CD8-positive, alpha-beta memory T cell (primary cell): ENCODE measurements around the gene S100A8. TPM values are rescaled to one million over a fixed set of nuclear protein-coding genes. Genes with fewer than 3 reads are reported as not detected.
"Not testable (repeated sequence)": the region's sequence is repeated elsewhere in the genome, so short reads cannot be mapped to it uniquely, and the experiment has no call there.

Experiments used
- CTCF ChIA-PET: fragments of 350-600 bp; sonication (Branson Sonifier 250); formaldehyde crosslinking; loops from one replicate; lab custom pipeline; 2021; ENCODE audit warnings: antibody characterized with exemption; lab: Charles Lee
- POLR2A ChIA-PET: fragments of 350-600 bp; sonication (Branson Sonifier 250); formaldehyde crosslinking; loops from one replicate; lab custom pipeline; 2021; ENCODE audit warnings: antibody characterized with exemption; lab: Charles Lee
- DNase-seq, 5 donors: peaks; one replicate each; pipeline versions ENCODE4 v3.0.0 to v3.0.0-alpha.2; 2020 to 2022; ENCODE audit warnings: mixed read lengths in 1 of 5
- H3K27ac ChIP-seq: one replicate; pipeline ENCODE4 v1.7.0; 2013; ENCODE audit warnings: low read depth, mild to moderate bottlenecking, low read length, moderate library complexity
- H3K27me3 ChIP-seq: 2 replicates; pipeline ENCODE4 v1.7.0; 2013; ENCODE audit warnings: low read length, mild to moderate bottlenecking; ENCODE audit not compliant: insufficient read depth, poor library complexity, severe bottlenecking
- H3K36me3 ChIP-seq: 2 replicates; pipeline ENCODE4 v1.7.0; 2013; ENCODE audit warnings: mild to moderate bottlenecking, low read length, moderate library complexity; ENCODE audit not compliant: insufficient read depth
- H3K4me1 ChIP-seq: 2 replicates; pipeline ENCODE4 v1.7.0; 2013; ENCODE audit warnings: mild to moderate bottlenecking, low read length, moderate library complexity; ENCODE audit not compliant: insufficient read depth
- H3K4me3 ChIP-seq: 2 replicates; pipeline ENCODE4 v1.7.0; 2013; ENCODE audit warnings: mild to moderate bottlenecking, low read length
- H3K9me3 ChIP-seq: 2 replicates; pipeline ENCODE4 v1.7.0; 2013; ENCODE audit warnings: mild to moderate bottlenecking, low read length
- H3K27ac Mint-ChIP-seq, 8 donors: one replicate each; pipeline ENCODE4 v1.8.0; 2020 to 2021; ENCODE audit warnings: mixed read lengths in 8 of 8, mild to moderate bottlenecking in 6 of 8, inconsistent platforms in 3 of 8, moderate library complexity in 3 of 8
- H3K27me3 Mint-ChIP-seq, 2 donors: one replicate each; pipeline ENCODE4 v1.8.0; 2020 to 2021; ENCODE audit warnings: mixed read lengths in 2 of 2, mild to moderate bottlenecking in 1 of 2, moderate library complexity in 1 of 2
- H3K36me3 Mint-ChIP-seq, 3 donors: one replicate each; pipeline ENCODE4 v1.8.0; 2020 to 2021; ENCODE audit warnings: mixed read lengths in 3 of 3, inconsistent platforms in 1 of 3, mild to moderate bottlenecking in 1 of 3
- H3K4me1 Mint-ChIP-seq, 3 donors: one replicate each; pipeline ENCODE4 v1.8.0; 2020 to 2021; ENCODE audit warnings: mixed read lengths in 3 of 3, inconsistent platforms in 1 of 3, mild to moderate bottlenecking in 1 of 3
- H3K4me3 Mint-ChIP-seq, 7 donors: one replicate each; pipeline ENCODE4 v1.8.0; 2020 to 2021; ENCODE audit warnings: mixed read lengths in 7 of 7, mild to moderate bottlenecking in 6 of 7, moderate library complexity in 4 of 7, inconsistent platforms in 2 of 7
- H3K9me3 Mint-ChIP-seq, 5 donors: one replicate each; pipeline ENCODE4 v1.8.0; 2020 to 2022; ENCODE audit warnings: mixed read lengths in 5 of 5, mild to moderate bottlenecking in 3 of 5, moderate library complexity in 2 of 5, inconsistent platforms in 1 of 5
- polyA plus RNA-seq: library from polyadenylated mRNA; unstranded; fragments of 300-500 nt; fragmentation: Illumina TruSeq; gene quantifications from one replicate; pipeline ENCODE4 v1.2.3, GENCODE V29; 2021
- total RNA-seq, 2 experiments: library from RNA; stranded (reverse); gene quantifications; one replicate each; pipeline ENCODE4 v1.2.3, GENCODE V29; 2021

S100A8 gene
- total and polyA plus RNA-seq, 3 experiments from 2014 or later, result not detected

DNA sequence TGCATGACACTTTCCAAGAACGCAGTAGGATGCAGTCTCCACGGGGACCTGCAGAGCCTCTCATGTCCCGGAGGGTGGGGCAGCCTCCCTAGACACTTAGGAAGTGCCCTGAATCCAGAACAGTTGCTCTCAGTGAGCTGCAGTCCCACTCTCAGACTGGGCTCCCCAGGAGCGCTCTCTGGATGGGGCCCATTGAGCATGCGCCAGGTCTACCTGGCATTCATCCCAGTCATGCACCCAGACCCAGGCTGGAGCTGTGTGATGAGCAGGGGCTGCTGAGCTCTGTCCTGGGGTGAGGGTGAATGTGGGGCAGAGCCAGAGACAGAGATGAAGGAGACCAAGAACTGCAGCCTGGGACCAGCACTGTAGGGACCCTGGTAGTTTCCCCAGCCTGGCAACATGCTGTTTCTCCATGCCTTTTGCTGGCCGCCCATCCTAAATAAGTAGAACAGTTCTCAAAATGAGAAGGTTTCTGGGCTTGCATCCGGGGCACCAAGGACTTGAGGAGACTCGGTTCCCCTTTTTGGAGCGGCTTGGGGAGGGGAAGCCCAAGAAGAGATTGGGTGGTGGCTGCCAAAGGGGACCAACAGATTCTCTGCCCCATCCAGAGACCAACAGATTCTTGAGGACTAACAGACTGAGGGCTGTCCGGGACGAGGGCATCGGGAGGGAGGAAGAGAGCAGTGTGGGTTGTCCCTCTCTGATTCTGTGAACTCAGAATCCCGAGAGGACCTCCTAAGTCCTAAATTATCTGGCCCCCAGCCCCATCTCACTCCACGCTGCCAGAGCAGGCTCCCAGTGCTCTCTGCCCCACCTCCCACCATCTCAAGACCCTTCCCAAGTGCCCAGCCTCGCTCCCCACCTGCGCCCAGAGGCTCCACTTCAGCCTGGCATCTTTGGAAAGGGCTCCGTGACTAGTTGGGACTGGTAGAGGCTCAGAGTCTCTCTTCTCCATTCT is 41.2 kb downstream of the S100A8 start:
- H3K9me3 ChIP-seq, result no peaks in the 10 kb centered on the region

GRCh38 chr1:153348511-153349362 is 42.1 kb downstream of the S100A8 start, which contains the start of gene PGLYRP4:
PGLYRP4 (minus strand) TSS chr1:153348841; CDS start chr1:153347932, 909 bp downstream.
- no peaks in the 10 kb centered on the region for H3K36me3 Mint-ChIP-seq
- POLR2A ChIA-PET, result no interaction called here
- H3K36me3 ChIP-seq, result no peaks in the 10 kb centered on the region
- H3K9me3 Mint-ChIP-seq, result no peaks in the 10 kb centered on the region
- peaks cover 29% of the 10 kb centered on the region for H3K4me1 ChIP-seq
- H3K4me3 Mint-ChIP-seq, result no peak within 1 kb of the TSS
- H3K27me3 Mint-ChIP-seq, result peaks cover 28 to 65% of the 10 kb centered on the region in 2 donors
- H3K27me3 ChIP-seq, result no peaks in the 10 kb centered on the region
- no peak for DNase-seq
- CTCF ChIA-PET, result interaction anchor here (1.1 kb wide), 1 partner anchor 146 kb away, joined by 3 read pairs; no protein-coding TSS in a partner anchor
- H3K27ac ChIP-seq, result no peak within 1 kb of the TSS
- H3K9me3 ChIP-seq, result no peaks in the 10 kb centered on the region
- no peak within 1 kb of the TSS for H3K4me3 ChIP-seq
- H3K27ac Mint-ChIP-seq, result no peak within 1 kb of the TSS
- peaks cover 21 to 30% (median 24%) of the 10 kb centered on the region in 3 donors for H3K4me1 Mint-ChIP-seq

More for the DNA sequence above, 41.2 kb downstream of the S100A8 start:
- POLR2A ChIA-PET, result no interaction called here
- no peaks in the 10 kb centered on the region for H3K9me3 Mint-ChIP-seq
- DNase-seq, result no peak
- H3K27me3 Mint-ChIP-seq, result peaks cover 23 to 65% of the 10 kb centered on the region in 2 donors
- peaks cover 18 to 20% (median 20%) of the 10 kb centered on the region in 3 donors for H3K4me1 Mint-ChIP-seq
- no peaks in the 10 kb centered on the region for H3K36me3 Mint-ChIP-seq
- Histone ChIP-seq H3K27me3 (no peaks in the 10 kb centered on the region), H3K36me3 (no peaks in the 10 kb centered on the region), H3K27ac (no peak overlapping the region), H3K4me1 (peaks cover 19% of the 10 kb centered on the region), H3K4me3 (no peak overlapping the region)
- CTCF ChIA-PET, result interaction anchor here (1.1 kb wide), 1 partner anchor 145 kb away, joined by 3 read pairs; no protein-coding TSS in a partner anchor
- H3K27ac Mint-ChIP-seq, result no peak overlapping the region
- no peak overlapping the region for H3K4me3 Mint-ChIP-seq

DNA sequence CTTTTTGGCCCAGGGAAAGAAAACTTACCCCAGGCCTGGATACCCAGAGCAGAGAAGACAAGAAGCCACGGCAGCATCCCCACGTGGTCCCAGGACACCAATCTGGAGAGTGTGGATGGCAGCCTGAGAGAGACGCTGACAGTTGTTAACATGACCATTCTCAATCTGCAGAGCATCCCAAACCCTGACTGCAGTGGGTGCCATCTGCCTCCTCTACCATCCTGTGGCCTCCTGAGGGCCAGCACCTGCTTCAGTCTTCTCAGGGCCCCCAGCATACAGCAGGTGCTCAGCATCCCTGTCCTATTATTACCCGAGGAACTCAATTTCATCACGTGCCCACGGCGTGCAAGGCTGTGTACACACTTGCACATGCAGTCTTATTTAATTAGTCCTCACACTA is 43.0 kb downstream of the S100A8 start:
- Mint-ChIP-seq H3K36me3 (no peaks in the 10 kb centered on the region), H3K27ac (no peak overlapping the region), H3K27me3 (peaks cover 27 to 65% of the 10 kb centered on the region in 2 donors), H3K4me1 (peaks cover 21 to 34% (median 24%) of the 10 kb centered on the region in 3 donors), H3K9me3 (no peaks in the 10 kb centered on the region), H3K4me3 (no peak overlapping the region)
- DNase-seq, result no peak
- Histone ChIP-seq H3K27me3 (no peaks in the 10 kb centered on the region), H3K4me1 (peaks cover 34% of the 10 kb centered on the region), H3K27ac (no peak overlapping the region), H3K36me3 (no peaks in the 10 kb centered on the region), H3K4me3 (no peak overlapping the region), H3K9me3 (no peaks in the 10 kb centered on the region)
- POLR2A ChIA-PET, result no interaction called here
- CTCF ChIA-PET, result no interaction called here

- POLR2A ChIA-PET, result not testable (repeated sequence)
Measured at GRCh38 chr1:153347049-153347448, 43.8 kb downstream of the S100A8 start.

GRCh38 chr1:153346077-153346723 is 44.7 kb downstream of the S100A8 start:
- H3K27ac ChIP-seq, result no peak overlapping the region
- H3K4me3 ChIP-seq, result no peak overlapping the region
- no peak for DNase-seq
- H3K9me3 ChIP-seq, result no peaks in the 10 kb centered on the region
- POLR2A ChIA-PET, result no interaction called here
- H3K9me3 Mint-ChIP-seq, result no peaks in the 10 kb centered on the region
- H3K4me3 Mint-ChIP-seq, result peak overlapping the region in 5 of 7 donors; percentile 23 to 61 (median 45)
- peaks cover 21 to 39% (median 24%) of the 10 kb centered on the region in 3 donors for H3K4me1 Mint-ChIP-seq
- CTCF ChIA-PET, result interaction anchor here (1.0 kb wide), 1 partner anchor 149 kb away, joined by 4 read pairs; no protein-coding TSS in a partner anchor
- H3K4me1 ChIP-seq, result peaks cover 34% of the 10 kb centered on the region
- H3K27me3 Mint-ChIP-seq, result peaks cover 30 to 70% of the 10 kb centered on the region in 2 donors
- H3K36me3 Mint-ChIP-seq, result no peaks in the 10 kb centered on the region
- no peaks in the 10 kb centered on the region for H3K36me3 ChIP-seq
- peak overlapping the region in 3 of 8 donors; percentile 2 to 69 (median 13) for H3K27ac Mint-ChIP-seq
- no peaks in the 10 kb centered on the region for H3K27me3 ChIP-seq

More at GRCh38 chr1:153347049-153347448, 43.8 kb downstream of the S100A8 start:
- H3K36me3 Mint-ChIP-seq, H3K27ac ChIP-seq, H3K36me3 ChIP-seq, H3K27me3 ChIP-seq, H3K27ac Mint-ChIP-seq, H3K4me3 Mint-ChIP-seq, H3K9me3 Mint-ChIP-seq, CTCF ChIA-PET, H3K9me3 ChIP-seq, H3K4me3 ChIP-seq, DNase-seq: not testable (repeated sequence)
- peaks cover 34% of the 10 kb centered on the region for H3K4me1 ChIP-seq
- peaks cover 28 to 70% of the 10 kb centered on the region in 2 donors for H3K27me3 Mint-ChIP-seq
- H3K4me1 Mint-ChIP-seq, result peaks cover 21 to 39% (median 24%) of the 10 kb centered on the region in 3 donors

DNA sequence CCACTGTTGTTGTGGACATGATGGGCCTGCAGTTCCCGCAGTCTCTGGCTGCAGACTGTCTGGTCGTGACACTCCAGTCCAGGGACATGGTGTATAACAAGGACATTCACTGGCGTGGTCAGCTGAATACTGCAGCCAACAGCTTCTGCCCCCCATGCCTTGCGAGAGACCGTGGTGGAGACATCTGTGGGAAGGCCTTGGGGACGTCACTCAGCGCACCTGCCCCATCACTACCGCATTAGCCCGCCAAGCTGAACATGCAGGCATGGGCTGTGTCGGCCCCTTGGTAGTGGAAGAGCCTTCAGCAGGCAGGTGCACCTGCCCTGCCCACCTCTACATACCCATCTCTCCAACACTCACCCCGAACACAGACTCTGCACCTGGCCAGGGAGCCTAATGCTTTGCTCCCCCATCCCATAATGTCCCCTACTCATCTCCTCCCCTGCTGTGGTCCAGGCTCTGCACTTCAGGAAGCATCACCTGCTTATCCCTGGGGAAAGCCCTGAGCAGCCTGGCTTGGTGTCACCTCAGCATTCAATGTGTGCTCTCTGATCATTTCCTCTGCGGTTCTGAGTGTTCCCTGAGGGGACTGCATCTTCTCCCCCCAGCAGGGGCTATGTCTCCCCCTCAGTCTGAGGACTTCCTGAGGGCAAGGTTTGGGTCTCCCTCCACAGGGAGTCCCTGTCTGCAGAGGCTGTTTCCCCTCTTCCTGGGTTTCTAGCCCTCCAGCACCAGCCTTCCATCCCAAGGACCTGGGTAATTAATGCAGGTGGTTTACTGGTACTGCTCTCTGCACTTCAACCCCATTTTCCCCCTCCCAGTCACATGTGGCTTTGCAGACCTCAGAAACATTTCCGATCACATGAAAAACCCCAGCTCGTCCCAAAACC is 45.4 kb downstream of the S100A8 start:
- H3K9me3 ChIP-seq, result no peaks in the 10 kb centered on the region
- peaks cover 32 to 69% of the 10 kb centered on the region in 2 donors for H3K27me3 Mint-ChIP-seq
- H3K4me1 ChIP-seq, result peaks cover 37% of the 10 kb centered on the region
- ChIA-PET POLR2A (no interaction called here), CTCF (interaction anchor here (1.0 kb wide), 1 partner anchor 149 kb away, joined by 4 read pairs; no protein-coding TSS in a partner anchor)
- H3K9me3 Mint-ChIP-seq, result no peaks in the 10 kb centered on the region
- H3K4me3 Mint-ChIP-seq, result peak overlapping the region in 6 of 7 donors; percentile 21 to 84 (median 53)
- H3K27me3 ChIP-seq, result no peaks in the 10 kb centered on the region
- H3K4me1 Mint-ChIP-seq, result peaks cover 24 to 41% (median 24%) of the 10 kb centered on the region in 3 donors
- H3K27ac Mint-ChIP-seq, result peak overlapping the region in 4 of 8 donors; percentile 2 to 55 (median 41)
- H3K27ac ChIP-seq, result no peak overlapping the region
- H3K36me3 Mint-ChIP-seq, result no peaks in the 10 kb centered on the region
- no peak for DNase-seq
- H3K36me3 ChIP-seq, result no peaks in the 10 kb centered on the region
- no peak overlapping the region for H3K4me3 ChIP-seq

- ChIA-PET POLR2A (no interaction called here), CTCF (no interaction called here)
- H3K27ac Mint-ChIP-seq, result no peak overlapping the region
- H3K9me3 Mint-ChIP-seq, result no peaks in the 10 kb centered on the region
- H3K27me3 ChIP-seq, result no peaks in the 10 kb centered on the region
- H3K36me3 Mint-ChIP-seq, result no peaks in the 10 kb centered on the region
- H3K4me1 Mint-ChIP-seq, result peaks cover 30 to 49% (median 31%) of the 10 kb centered on the region in 3 donors
- peak overlapping the region in 1 of 7 donors; percentile 49 for H3K4me3 Mint-ChIP-seq
- H3K27me3 Mint-ChIP-seq, result peaks cover 27 to 63% of the 10 kb centered on the region in 2 donors
- no peaks in the 10 kb centered on the region for H3K36me3 ChIP-seq
- H3K4me1 ChIP-seq, result peaks cover 45% of the 10 kb centered on the region
- no peak for DNase-seq
- H3K27ac ChIP-seq, result peak overlapping the region; percentile 62
- no peaks in the 10 kb centered on the region for H3K9me3 ChIP-seq
- H3K4me3 ChIP-seq, result no peak overlapping the region
Measured at GRCh38 chr1:153344718-153345025, 46.2 kb downstream of the S100A8 start.
